Astrocyte (in vitro differentiated cells and primary cell): ENCODE data around the gene SARDH.

Experiments used
- CTCF ChIP-seq: IDR thresholded peaks from 2 replicates; pipeline ENCODE4 v1.5.1; 2011; ENCODE audit warnings: low read depth, mild to moderate bottlenecking, inconsistent platforms, low read length, moderate library complexity; ENCODE audit not compliant: insufficient read depth
- EZH2 ChIP-seq: IDR thresholded peaks from 2 replicates; pipeline ENCODE4 v1.6.1; 2012; ENCODE audit warnings: mild to moderate bottlenecking, low read length, inconsistent platforms; ENCODE audit not compliant: insufficient read depth

- TF ChIP-seq CTCF (no peak), EZH2 (no peak)
These were observed 3.6 kb upstream of the SARDH start for GRCh38 chr9:133741716-133742115.
